SK-N-SH treated with all-trans-retinoic acid at 6 μM for 48 hours (cell line): Measurements from ENCODE around the gene SSBP4.

Experiments
- ATAC-seq: fragments of 200-7000 bp; cut with Tn5 transposase; 3 replicates; pipeline ENCODE4 v1.9.1; 2020; ENCODE audit warnings: mild to moderate bottlenecking, moderate library complexity
- ARNTL ChIP-seq: fragments of 450-650 bp; formaldehyde crosslinking; IDR thresholded peaks from 2 replicates; pipeline ENCODE4 v1.5.0; 2020; ENCODE audit warnings: low read depth, mild to moderate bottlenecking, moderate library complexity, borderline replicate concordance
- BACH2 ChIP-seq: fragments of 250-450 bp; sonication (Bioruptor Pico); IDR thresholded peaks from 2 replicates; pipeline ENCODE4 v1.9.0; 2021; ENCODE audit warnings: mild to moderate bottlenecking, borderline replicate concordance
- CSDC2 ChIP-seq: fragments of 250-450 bp; sonication (Bioruptor Pico); IDR thresholded peaks from 2 replicates; pipeline ENCODE4 v1.5.0; 2020; ENCODE audit warnings: mild to moderate bottlenecking, moderate library complexity
- ESRRG ChIP-seq: fragments of 250-450 bp; sonication (Bioruptor Pico); IDR thresholded peaks from 2 replicates; pipeline ENCODE4 v1.6.1; 2021; ENCODE audit warnings: mild to moderate bottlenecking
- GLIS3 ChIP-seq: fragments of 250-450 bp; sonication (Bioruptor Pico); IDR thresholded peaks from 2 replicates; pipeline ENCODE4 v1.5.0; 2020; ENCODE audit warnings: mild to moderate bottlenecking, moderate library complexity
- ISL1 ChIP-seq: fragments of 250-450 bp; sonication (Bioruptor Pico); IDR thresholded peaks from 2 replicates; pipeline ENCODE4 v2.1.2; 2022; ENCODE audit warnings: mild to moderate bottlenecking, moderate library complexity
- OSR1 ChIP-seq: fragments of 250-450 bp; sonication (Bioruptor Pico); IDR thresholded peaks from 2 replicates; pipeline ENCODE4 v1.8.0; 2022; ENCODE audit warnings: moderate library complexity, mild to moderate bottlenecking, inconsistent platforms
- PPARA ChIP-seq: fragments of 250-450 bp; sonication (Bioruptor Pico); IDR thresholded peaks from 2 replicates; pipeline ENCODE4 v1.5.0; 2020; ENCODE audit warnings: mild to moderate bottlenecking, borderline replicate concordance
- RARB ChIP-seq: fragments of 250-450 bp; sonication (Bioruptor Pico); IDR thresholded peaks from 2 replicates; pipeline ENCODE4 v1.8.0; 2021; ENCODE audit warnings: mild to moderate bottlenecking, moderate library complexity
- SNAI2 ChIP-seq: fragments of 250-450 bp; sonication (Bioruptor Pico); IDR thresholded peaks from 2 replicates; pipeline ENCODE4 v1.5.0; 2020; ENCODE audit warnings: mild to moderate bottlenecking, moderate library complexity
- ZC3H10 ChIP-seq: fragments of 250-450 bp; sonication (Bioruptor Pico); IDR thresholded peaks from 2 replicates; pipeline ENCODE4 v1.5.1; 2021; ENCODE audit warnings: mild to moderate bottlenecking, moderate library complexity
- ZFP3 ChIP-seq: fragments of 250-450 bp; sonication (Bioruptor Pico); IDR thresholded peaks from 2 replicates; pipeline ENCODE4 v1.5.0; 2020; ENCODE audit warnings: mild to moderate bottlenecking, moderate library complexity
- ZNF565 ChIP-seq: fragments of 450-650 bp; formaldehyde crosslinking; conservative IDR thresholded peaks from 2 replicates; pipeline ENCODE4 v1.5.0; 2020; ENCODE audit warnings: low read depth, mild to moderate bottlenecking, moderate library complexity
- ZNF70 ChIP-seq: fragments of 450-650 bp; formaldehyde crosslinking; IDR thresholded peaks from 2 replicates; pipeline ENCODE4 v1.5.0; 2020; ENCODE audit warnings: mild to moderate bottlenecking, moderate library complexity
- ZNF8 ChIP-seq: fragments of 450-650 bp; formaldehyde crosslinking; IDR thresholded peaks from 2 replicates; pipeline ENCODE4 v1.5.0; 2020; ENCODE audit warnings: mild to moderate bottlenecking, moderate library complexity
- TF ChIP-seq, protein P1 (sequence below): fragments of 250-450 bp; sonication (Bioruptor Pico); IDR thresholded peaks from 2 replicates; pipeline ENCODE4 v1.8.0; 2020; ENCODE audit warnings: mild to moderate bottlenecking, moderate library complexity, borderline replicate concordance
- TF ChIP-seq, protein P2 (sequence below): fragments of 250-450 bp; sonication (Bioruptor Pico); IDR thresholded peaks from 2 replicates; pipeline ENCODE4 v1.8.0; 2021; ENCODE audit warnings: low read depth, mild to moderate bottlenecking, moderate library complexity, borderline replicate concordance
- TF ChIP-seq, protein P3 (sequence below): fragments of 250-450 bp; sonication (Bioruptor Pico); IDR thresholded peaks from 2 replicates; pipeline ENCODE4 v1.5.1; 2020; ENCODE audit warnings: low read depth, mild to moderate bottlenecking, moderate library complexity
- TF ChIP-seq, protein P4 (sequence below): fragments of 250-450 bp; sonication (Bioruptor Pico); IDR thresholded peaks from 2 replicates; pipeline ENCODE4 v1.5.1; 2021; ENCODE audit warnings: mild to moderate bottlenecking, moderate library complexity
- TF ChIP-seq, protein P5 (sequence below): fragments of 250-450 bp; sonication (Bioruptor Pico); IDR thresholded peaks from 2 replicates; pipeline ENCODE4 v1.5.0; 2020; ENCODE audit warnings: mild to moderate bottlenecking, moderate library complexity

SSBP4 gene

DNA sequence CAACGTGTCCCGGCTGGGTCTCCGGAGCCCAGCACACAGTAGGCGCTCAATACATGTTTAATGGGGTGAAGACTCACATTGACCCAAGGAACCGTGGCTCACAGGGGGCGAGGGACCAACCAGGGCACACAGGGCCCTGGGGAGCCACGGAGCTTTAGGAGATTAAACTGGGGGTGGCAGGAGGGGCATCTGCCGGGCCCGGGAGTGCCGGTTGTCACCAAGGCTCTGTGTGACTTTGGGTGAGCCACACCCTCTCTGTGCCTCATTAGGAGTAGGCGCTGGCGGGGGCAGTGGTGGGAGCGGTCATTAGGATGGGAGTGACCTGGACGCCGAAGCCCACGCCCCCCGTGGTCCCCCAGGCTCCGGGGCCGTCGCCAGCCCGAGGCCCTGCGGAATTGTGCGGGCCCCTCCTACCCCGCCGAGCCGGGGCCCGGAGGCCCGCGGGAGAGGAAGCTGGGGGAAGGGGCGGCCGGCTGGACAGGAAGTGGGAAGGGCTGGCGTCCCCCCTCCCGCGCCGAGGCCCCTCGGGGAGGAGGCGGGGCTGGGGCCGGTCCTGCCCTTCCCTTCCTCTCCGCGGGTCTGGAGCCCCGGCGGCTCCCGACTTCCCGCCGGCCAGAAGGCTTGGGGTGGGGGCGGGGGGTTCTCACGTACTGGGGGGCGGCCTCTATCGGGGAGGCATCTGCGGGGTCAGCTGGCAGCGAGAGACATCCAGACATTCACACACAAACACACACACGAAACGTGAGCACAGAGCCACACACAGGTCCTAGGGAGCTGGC lies 1.8 kb upstream of the SSBP4 start:
- ATAC-seq: peak; percentile 70
- TF ChIP-seq, protein P1, sequence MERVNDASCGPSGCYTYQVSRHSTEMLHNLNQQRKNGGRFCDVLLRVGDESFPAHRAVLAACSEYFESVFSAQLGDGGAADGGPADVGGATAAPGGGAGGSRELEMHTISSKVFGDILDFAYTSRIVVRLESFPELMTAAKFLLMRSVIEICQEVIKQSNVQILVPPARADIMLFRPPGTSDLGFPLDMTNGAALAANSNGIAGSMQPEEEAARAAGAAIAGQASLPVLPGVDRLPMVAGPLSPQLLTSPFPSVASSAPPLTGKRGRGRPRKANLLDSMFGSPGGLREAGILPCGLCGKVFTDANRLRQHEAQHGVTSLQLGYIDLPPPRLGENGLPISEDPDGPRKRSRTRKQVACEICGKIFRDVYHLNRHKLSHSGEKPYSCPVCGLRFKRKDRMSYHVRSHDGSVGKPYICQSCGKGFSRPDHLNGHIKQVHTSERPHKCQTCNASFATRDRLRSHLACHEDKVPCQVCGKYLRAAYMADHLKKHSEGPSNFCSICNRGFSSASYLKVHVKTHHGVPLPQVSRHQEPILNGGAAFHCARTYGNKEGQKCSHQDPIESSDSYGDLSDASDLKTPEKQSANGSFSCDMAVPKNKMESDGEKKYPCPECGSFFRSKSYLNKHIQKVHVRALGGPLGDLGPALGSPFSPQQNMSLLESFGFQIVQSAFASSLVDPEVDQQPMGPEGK (CRISPR knock-in tag): peak; percentile 98
- TF ChIP-seq BACH2 (CRISPR knock-in tag): no peak
- TF ChIP-seq ZFP3 (CRISPR knock-in tag): 0 out of 2 replicates have a peak, but pooled peaks have one; percentile 37
- 0 out of 2 replicates have a peak, but pooled peaks have one; percentile 64 for TF ChIP-seq CSDC2 (CRISPR knock-in tag)
- TF ChIP-seq, all 23 proteins: peak for 3

DNA sequence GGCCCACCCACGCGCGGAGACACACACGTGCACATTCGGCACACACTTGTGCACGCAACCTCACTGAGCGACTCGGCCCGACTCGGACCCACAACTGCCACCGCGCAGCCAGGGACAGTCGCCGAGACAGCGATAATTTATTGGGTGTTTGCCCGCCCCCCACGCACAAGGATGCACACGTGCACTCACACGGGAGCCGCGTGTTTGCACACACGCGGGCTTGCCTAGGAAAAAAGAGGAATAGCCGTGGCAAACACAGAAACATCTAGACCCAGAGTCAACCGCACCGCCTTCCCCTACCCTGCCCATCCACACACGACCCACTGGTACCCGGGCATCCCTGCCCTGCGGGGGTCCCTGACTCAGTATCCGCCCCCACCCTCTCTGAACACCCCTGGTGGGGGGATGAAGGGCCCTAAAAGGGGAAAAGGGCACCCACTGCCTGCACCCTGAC lies 1.1 kb upstream of the SSBP4 start:
- TF ChIP-seq SNAI2 (CRISPR knock-in tag): no peak
- TF ChIP-seq, protein P2, sequence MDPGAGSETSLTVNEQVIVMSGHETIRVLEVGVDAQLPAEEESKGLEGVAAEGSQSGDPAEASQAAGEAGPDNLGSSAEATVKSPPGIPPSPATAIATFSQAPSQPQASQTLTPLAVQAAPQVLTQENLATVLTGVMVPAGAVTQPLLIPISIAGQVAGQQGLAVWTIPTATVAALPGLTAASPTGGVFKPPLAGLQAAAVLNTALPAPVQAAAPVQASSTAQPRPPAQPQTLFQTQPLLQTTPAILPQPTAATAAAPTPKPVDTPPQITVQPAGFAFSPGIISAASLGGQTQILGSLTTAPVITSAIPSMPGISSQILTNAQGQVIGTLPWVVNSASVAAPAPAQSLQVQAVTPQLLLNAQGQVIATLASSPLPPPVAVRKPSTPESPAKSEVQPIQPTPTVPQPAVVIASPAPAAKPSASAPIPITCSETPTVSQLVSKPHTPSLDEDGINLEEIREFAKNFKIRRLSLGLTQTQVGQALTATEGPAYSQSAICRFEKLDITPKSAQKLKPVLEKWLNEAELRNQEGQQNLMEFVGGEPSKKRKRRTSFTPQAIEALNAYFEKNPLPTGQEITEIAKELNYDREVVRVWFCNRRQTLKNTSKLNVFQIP (CRISPR knock-in tag): no peak
- TF ChIP-seq ARNTL (CRISPR knock-in tag): no peak
- TF ChIP-seq ZNF70 (CRISPR knock-in tag): no peak
- TF ChIP-seq ESRRG: no peak
- TF ChIP-seq OSR1: no peak
- TF ChIP-seq, protein P3, sequence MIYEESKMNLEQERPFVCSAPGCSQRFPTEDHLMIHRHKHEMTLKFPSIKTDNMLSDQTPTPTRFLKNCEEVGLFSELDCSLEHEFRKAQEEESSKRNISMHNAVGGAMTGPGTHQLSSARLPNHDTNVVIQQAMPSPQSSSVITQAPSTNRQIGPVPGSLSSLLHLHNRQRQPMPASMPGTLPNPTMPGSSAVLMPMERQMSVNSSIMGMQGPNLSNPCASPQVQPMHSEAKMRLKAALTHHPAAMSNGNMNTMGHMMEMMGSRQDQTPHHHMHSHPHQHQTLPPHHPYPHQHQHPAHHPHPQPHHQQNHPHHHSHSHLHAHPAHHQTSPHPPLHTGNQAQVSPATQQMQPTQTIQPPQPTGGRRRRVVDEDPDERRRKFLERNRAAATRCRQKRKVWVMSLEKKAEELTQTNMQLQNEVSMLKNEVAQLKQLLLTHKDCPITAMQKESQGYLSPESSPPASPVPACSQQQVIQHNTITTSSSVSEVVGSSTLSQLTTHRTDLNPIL: no peak
- TF ChIP-seq ISL1: no peak
- no peak for TF ChIP-seq CSDC2 (CRISPR knock-in tag)
- TF ChIP-seq, protein P4, sequence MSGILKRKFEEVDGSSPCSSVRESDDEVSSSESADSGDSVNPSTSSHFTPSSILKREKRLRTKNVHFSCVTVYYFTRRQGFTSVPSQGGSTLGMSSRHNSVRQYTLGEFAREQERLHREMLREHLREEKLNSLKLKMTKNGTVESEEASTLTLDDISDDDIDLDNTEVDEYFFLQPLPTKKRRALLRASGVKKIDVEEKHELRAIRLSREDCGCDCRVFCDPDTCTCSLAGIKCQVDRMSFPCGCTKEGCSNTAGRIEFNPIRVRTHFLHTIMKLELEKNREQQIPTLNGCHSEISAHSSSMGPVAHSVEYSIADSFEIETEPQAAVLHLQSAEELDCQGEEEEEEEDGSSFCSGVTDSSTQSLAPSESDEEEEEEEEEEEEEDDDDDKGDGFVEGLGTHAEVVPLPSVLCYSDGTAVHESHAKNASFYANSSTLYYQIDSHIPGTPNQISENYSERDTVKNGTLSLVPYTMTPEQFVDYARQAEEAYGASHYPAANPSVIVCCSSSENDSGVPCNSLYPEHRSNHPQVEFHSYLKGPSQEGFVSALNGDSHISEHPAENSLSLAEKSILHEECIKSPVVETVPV (CRISPR knock-in tag): no peak
- no peak for TF ChIP-seq ZC3H10 (CRISPR knock-in tag)
- no peak for TF ChIP-seq BACH2 (CRISPR knock-in tag)
- TF ChIP-seq ZNF8 (CRISPR knock-in tag): no peak
- no peak for TF ChIP-seq ZNF565
- TF ChIP-seq PPARA (CRISPR knock-in tag): no peak
- TF ChIP-seq, protein P1 (CRISPR knock-in tag): no peak
- no peak for TF ChIP-seq GLIS3 (CRISPR knock-in tag)
- no peak for TF ChIP-seq RARB
- no peak for TF ChIP-seq ZFP3 (CRISPR knock-in tag)
- TF ChIP-seq, protein P5, sequence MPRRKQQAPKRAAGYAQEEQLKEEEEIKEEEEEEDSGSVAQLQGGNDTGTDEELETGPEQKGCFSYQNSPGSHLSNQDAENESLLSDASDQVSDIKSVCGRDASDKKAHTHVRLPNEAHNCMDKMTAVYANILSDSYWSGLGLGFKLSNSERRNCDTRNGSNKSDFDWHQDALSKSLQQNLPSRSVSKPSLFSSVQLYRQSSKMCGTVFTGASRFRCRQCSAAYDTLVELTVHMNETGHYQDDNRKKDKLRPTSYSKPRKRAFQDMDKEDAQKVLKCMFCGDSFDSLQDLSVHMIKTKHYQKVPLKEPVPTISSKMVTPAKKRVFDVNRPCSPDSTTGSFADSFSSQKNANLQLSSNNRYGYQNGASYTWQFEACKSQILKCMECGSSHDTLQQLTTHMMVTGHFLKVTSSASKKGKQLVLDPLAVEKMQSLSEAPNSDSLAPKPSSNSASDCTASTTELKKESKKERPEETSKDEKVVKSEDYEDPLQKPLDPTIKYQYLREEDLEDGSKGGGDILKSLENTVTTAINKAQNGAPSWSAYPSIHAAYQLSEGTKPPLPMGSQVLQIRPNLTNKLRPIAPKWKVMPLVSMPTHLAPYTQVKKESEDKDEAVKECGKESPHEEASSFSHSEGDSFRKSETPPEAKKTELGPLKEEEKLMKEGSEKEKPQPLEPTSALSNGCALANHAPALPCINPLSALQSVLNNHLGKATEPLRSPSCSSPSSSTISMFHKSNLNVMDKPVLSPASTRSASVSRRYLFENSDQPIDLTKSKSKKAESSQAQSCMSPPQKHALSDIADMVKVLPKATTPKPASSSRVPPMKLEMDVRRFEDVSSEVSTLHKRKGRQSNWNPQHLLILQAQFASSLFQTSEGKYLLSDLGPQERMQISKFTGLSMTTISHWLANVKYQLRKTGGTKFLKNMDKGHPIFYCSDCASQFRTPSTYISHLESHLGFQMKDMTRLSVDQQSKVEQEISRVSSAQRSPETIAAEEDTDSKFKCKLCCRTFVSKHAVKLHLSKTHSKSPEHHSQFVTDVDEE (CRISPR knock-in tag): no peak
- no peak for ATAC-seq
